AG10803 (cell line): ENCODE data around the gene RAD17.
"Not testable (repeated sequence)": the region's sequence is repeated elsewhere in the genome, so short reads cannot be mapped to it uniquely, and the experiment has no call there.

Source experiments
- DNase-seq: peaks from one replicate; pipeline ENCODE4 v3.0.0; 2010; ENCODE audit warnings: low read depth
- H3K4me3 ChIP-seq: 2 replicates; pipeline ENCODE4 v1.5.1; 2011; ENCODE audit warnings: mild to moderate bottlenecking, low read length, control low read depth
- TF ChIP-seq, protein P1 (sequence below): conservative IDR thresholded peaks from 2 replicates; pipeline ENCODE4 v1.5.1; 2011; ENCODE audit warnings: mild to moderate bottlenecking, low read length, control low read depth, inconsistent platforms

The RAD17 gene

DNA sequence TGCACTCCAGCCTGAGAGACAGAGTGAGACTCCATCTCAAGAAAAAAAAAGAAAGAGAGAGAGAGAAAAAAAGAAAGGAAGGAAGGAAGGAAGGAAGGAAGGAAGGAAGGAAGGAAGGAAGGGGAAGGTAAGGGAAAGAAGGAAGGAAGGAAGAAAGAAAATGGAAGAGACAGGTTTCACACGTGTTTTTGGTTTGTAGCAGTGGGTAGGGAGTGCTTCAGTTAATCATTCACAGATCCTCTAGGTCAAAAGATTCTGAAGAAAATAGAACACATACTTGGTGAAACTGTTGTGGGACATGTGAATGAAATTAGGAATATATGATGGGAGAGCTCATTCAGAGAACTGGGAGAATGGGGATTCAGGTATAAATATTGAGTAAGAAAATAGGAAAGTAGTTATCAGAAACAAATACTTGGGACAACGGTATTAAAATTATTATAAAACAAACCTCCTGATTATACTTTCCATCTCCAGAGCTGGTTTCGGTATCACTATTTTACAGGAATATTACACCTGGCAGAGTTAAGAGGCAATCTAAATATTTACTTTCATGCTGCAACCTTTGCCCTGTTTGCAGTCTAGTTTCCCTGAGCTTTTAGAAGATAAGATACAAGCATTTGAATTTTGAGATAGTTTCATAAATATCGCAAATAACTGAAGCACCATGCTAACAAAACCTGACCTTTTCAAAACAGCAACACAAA is 82.5 kb downstream of the RAD17 start:
- no peak for DNase-seq
- TF ChIP-seq, protein P1, sequence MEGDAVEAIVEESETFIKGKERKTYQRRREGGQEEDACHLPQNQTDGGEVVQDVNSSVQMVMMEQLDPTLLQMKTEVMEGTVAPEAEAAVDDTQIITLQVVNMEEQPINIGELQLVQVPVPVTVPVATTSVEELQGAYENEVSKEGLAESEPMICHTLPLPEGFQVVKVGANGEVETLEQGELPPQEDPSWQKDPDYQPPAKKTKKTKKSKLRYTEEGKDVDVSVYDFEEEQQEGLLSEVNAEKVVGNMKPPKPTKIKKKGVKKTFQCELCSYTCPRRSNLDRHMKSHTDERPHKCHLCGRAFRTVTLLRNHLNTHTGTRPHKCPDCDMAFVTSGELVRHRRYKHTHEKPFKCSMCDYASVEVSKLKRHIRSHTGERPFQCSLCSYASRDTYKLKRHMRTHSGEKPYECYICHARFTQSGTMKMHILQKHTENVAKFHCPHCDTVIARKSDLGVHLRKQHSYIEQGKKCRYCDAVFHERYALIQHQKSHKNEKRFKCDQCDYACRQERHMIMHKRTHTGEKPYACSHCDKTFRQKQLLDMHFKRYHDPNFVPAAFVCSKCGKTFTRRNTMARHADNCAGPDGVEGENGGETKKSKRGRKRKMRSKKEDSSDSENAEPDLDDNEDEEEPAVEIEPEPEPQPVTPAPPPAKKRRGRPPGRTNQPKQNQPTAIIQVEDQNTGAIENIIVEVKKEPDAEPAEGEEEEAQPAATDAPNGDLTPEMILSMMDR, result no peak

DNA sequence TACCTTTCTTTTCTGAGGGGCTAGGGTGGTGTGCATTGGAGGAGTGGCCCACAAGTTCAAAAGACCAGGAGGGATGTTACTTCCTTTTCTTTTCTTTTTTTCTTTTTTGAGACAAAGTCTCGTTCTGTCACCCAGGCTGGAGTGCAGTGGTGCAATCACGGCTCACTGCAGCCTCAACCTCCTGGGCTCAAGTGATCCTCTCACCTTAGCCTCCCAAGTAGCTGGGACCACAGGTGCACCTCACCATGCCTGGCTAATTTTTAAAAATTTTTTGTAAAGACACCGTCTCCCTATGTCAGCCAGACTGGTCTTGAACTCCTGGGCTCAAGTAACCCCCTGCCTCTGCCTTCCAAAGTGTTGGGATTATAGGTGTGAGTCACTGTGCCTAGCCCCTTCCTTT is 83.9 kb downstream of the RAD17 start:
- H3K4me3 ChIP-seq, DNase-seq: not testable (repeated sequence)

More for the DNA sequence above, 82.5 kb downstream of the RAD17 start:
- no peak overlapping the region for H3K4me3 ChIP-seq

DNA sequence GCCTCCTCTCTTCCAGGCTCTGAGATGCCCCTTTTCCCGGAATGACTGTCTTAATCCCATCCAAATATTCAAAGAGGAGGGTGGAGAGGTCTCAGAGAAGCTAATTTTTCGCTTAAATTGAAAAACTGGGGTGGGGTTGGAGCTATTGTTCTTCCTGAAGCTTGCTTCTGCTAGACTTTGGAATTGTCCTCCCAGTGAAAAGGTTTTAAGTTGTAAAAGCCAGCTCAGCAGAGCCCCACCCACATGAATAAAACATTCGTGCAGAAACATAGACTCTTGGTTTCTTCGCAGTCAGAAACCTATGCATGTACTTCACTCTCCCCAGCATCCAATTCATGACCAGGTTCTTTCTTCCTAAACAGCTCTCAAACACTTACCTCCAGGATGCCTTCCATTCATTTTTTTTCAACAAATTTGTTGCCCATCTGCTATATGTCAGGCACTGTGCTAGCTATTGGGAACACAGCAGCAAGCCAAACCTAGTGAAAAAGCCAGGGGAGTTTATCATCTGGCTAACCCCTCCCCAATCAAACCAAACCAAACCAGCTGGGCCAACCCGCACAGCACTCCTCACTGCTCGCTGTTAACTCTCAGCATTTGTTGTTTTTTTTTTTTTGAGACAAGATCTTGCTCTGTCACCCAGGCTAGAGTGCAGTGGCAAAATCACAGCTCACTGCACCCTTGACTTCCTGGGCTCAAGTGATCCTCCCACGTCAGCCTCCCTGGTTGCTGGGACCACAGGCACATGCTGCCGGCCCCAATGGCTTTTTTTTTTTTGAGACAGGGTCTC is 85.0 kb downstream of the RAD17 start:
- DNase-seq, result no peak
- TF ChIP-seq, protein P1, result no peak
- H3K4me3 ChIP-seq, result no peak overlapping the region

DNA sequence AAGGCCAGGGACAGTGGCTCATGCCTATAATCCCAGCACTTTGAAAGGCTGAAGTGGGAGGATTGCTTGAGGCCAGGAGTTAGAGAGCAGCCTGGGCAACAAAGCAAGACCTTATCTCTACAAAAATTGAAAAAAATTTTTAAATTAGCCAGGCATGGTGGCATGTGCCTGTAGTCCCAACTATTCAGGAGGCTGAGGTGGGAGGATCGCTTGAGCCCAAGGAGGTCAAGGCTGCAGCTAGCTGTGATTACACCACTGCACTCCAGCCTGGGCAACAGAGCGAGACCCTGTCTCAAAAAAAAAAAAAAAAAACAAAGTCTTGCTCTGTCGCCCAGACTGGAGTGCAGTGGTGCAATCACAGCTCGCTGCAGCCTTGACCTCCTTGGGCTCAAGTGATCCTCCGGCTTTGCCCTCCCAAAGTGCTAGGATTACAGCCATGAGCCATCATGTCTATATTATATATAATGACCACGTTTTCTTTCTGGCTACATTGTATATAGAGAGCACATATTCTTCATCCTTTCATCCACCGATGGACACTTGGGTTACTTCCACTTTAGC is 85.9 kb downstream of the RAD17 start:
- DNase-seq, H3K4me3 ChIP-seq: not testable (repeated sequence)

DNA sequence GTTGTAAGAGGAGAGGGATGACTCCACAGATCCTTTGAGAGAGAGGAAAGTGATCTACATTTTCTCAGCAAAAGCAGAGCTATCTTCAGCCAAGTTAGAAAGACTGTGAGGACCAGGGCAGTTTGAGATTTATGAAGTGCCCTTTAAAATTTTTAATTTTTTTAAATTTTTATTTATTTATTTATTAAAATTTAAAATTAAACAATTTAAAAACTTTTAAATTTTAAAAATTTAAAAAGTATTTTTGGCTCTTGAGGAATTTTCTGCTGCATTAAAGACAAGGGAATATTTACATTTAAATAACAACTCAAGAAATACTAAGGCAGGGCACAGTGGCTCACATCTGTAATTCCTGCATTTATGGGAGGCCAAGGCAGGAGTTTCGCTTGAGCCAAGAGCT is 92.6 kb downstream of the RAD17 start:
- H3K4me3 ChIP-seq, result no peak overlapping the region
- TF ChIP-seq, protein P1, result no peak
- no peak for DNase-seq
